Activated T-helper 9 cell treated with anti-CD3 and anti-CD28 coated beads, Interleukin-2, amount 50 U/mL, for 16 hours (primary cell): Measurements from ENCODE around the gene SLC13A4.
"Not testable (repeated sequence)": the region's sequence is repeated elsewhere in the genome, so short reads cannot be mapped to it uniquely, and the experiment has no call there.

Experiments
- DNase-seq: peaks from one replicate; pipeline ENCODE4 v3.0.0-alpha.2; 2020; ENCODE audit warnings: low read depth

Gene SLC13A4

GRCh38 chr7:135728136-135728669 is at the start of gene SLC13A4:
TSS of gene SLC13A4 (minus strand) at chr7:135728186. CDS start at chr7:135727496, 690 bp downstream.
- no peak for DNase-seq

- DNase-seq = not testable (repeated sequence)
Measured at GRCh38 chr7:135775915-135776314, 47.9 kb upstream of the SLC13A4 start.

- no peak for DNase-seq
Measured at GRCh38 chr7:135775230-135775629, 47.2 kb upstream of the SLC13A4 start.

- DNase-seq = no peak
Measured at GRCh38 chr7:135774284-135774683, 46.3 kb upstream of the SLC13A4 start.

- DNase-seq = no peak
Measured at GRCh38 chr7:135773464-135773863, 45.5 kb upstream of the SLC13A4 start.

- no peak for DNase-seq
Measured at GRCh38 chr7:135772639-135773222, 44.7 kb upstream of the SLC13A4 start.

- DNase-seq = no peak
Measured at GRCh38 chr7:135771961-135772638, 44.1 kb upstream of the SLC13A4 start.

GRCh38 chr7:135771051-135771450 is 43.1 kb upstream of the SLC13A4 start:
- no peak for DNase-seq

- no peak for DNase-seq
Measured at GRCh38 chr7:135770139-135770710, 42.2 kb upstream of the SLC13A4 start.

GRCh38 chr7:135769005-135769802 is 41.2 kb upstream of the SLC13A4 start:
- no peak for DNase-seq

GRCh38 chr7:135768467-135768866 is 40.5 kb upstream of the SLC13A4 start:
- DNase-seq = no peak

- no peak for DNase-seq
Measured at GRCh38 chr7:135768064-135768463, 40.1 kb upstream of the SLC13A4 start.

GRCh38 chr7:135763261-135763660 is 35.3 kb upstream of the SLC13A4 start:
- DNase-seq = no peak

GRCh38 chr7:135761751-135762488 is 33.9 kb upstream of the SLC13A4 start:
- DNase-seq = no peak

- no peak for DNase-seq
Measured at GRCh38 chr7:135759532-135759931, 31.5 kb upstream of the SLC13A4 start.

- DNase-seq = no peak
Measured at GRCh38 chr7:135758531-135758932, 30.5 kb upstream of the SLC13A4 start.

- no peak for DNase-seq
Measured at GRCh38 chr7:135757719-135758411, 29.9 kb upstream of the SLC13A4 start.

- no peak for DNase-seq
Measured at GRCh38 chr7:135756191-135756590, 28.2 kb upstream of the SLC13A4 start.

GRCh38 chr7:135755351-135755753 is 27.4 kb upstream of the SLC13A4 start:
- no peak for DNase-seq

GRCh38 chr7:135753616-135754413 is 25.8 kb upstream of the SLC13A4 start:
- DNase-seq = no peak
